ENCODE results near the gene LSM12.
A peak's percentile ranks its signal among the peaks of the same experiment; 100 is the strongest.

LSM12 gene

DNA sequence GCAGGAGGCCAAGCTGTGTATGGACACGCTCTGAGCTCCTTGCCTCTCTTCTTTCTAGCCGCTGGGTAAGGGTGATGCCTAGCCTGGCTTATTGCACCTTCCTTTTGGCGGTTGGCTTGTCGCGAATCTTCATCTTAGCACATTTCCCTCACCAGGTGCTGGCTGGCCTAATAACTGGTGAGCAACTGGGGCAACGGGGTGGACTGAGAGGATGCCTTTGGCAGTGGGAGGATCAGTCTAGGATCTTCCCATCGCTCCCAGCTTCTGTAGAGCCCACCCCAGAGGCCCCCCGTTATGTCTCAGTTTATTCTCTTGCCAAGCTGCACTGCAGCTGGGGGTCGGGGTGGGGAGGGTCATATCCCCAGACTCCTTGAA is 8.4 kb upstream of the LSM12 start:
- TF ChIP-seq ZNF830 (tag by site-specific recombination; IDR thresholded peaks at IDR 0.05; ENCODE audit: low read depth) (no peak), GLIS1 (tag by site-specific recombination; IDR thresholded peaks at IDR 0.05) (no peak), ZNF10 (tag by site-specific recombination; IDR thresholded peaks at IDR 0.05) (0 out of 2 replicates have a peak, but pooled peaks have one; percentile 31)
- TF ChIP-seq, protein P1, sequence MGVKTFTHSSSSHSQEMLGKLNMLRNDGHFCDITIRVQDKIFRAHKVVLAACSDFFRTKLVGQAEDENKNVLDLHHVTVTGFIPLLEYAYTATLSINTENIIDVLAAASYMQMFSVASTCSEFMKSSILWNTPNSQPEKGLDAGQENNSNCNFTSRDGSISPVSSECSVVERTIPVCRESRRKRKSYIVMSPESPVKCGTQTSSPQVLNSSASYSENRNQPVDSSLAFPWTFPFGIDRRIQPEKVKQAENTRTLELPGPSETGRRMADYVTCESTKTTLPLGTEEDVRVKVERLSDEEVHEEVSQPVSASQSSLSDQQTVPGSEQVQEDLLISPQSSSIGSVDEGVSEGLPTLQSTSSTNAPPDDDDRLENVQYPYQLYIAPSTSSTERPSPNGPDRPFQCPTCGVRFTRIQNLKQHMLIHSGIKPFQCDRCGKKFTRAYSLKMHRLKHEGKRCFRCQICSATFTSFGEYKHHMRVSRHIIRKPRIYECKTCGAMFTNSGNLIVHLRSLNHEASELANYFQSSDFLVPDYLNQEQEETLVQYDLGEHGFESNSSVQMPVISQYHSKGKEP (tag by site-specific recombination; IDR thresholded peaks at IDR 0.05) = no peak
- H3K4me1 ChIP-seq (ENCODE audit: control insufficient read depth, insufficient read depth, low read length) = peaks cover 16% of the 10 kb centered on the region
- ChIA-PET CTCF (interaction anchor here (1.0 to 1.5 kb wide), 5 partner anchors 9 to 41 kb away, joined by 3 to 8 read pairs (median 4); no protein-coding TSS in a partner anchor), POLR2A (interaction anchor here (0.6 to 2.9 kb wide), 4 partner anchors 8 to 93 kb away, joined by 3 to 13 read pairs (median 4); no protein-coding TSS in a partner anchor)
- no peaks in the 10 kb centered on the region for H3K9me3 ChIP-seq (ENCODE audit: control insufficient read depth, insufficient read depth, low read depth, low read length)
- H3K36me3 ChIP-seq (ENCODE audit: control insufficient read depth in 2 of 2, insufficient read depth in 1 of 2, low read length in 2 of 2) = peaks cover 6 to 65% of the 10 kb centered on the region in 2 experiments
- no peak overlapping the region for H3K4me3 ChIP-seq (ENCODE audit: low read depth, low read length)
- no peak overlapping the region for H3K27ac ChIP-seq (ENCODE audit: extremely low read depth, low read depth, low read length)

DNA sequence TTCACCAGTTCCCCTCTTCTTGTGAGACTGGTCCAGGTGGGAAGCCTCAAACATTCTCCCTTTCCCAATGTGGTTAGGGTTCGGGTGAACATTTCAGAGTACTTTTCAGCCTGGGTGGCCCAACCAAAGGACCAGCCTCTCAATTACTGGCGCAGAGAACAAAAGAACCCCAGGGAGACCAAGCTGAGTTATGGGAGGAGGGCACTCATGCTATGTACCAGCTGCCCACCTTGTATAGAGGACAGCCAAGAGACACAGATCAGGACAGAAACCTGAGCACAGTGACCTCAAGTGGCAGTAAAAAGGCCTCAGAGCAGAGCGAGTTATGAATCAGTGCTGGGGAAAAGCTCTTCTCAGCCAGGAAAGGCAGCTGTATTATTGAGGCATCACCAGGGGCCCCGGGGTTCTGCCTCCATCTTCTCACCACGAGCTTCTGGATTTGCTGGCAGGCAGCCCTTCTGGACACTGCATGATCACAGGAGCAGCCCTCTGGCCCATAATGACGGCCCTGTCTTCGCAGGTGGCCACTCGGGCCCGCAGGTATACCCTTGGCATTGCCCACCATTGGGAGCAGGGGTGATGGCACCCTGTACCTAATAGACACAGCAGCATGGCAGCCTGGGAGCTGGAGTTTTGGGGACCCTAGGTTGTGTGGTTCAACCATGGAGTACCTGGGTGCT is 7.9 kb upstream of the LSM12 start:
- H3K9me3 ChIP-seq (ENCODE audit: control insufficient read depth, insufficient read depth, low read depth, low read length) = no peaks in the 10 kb centered on the region
- no peak overlapping the region for H3K27ac ChIP-seq (ENCODE audit: extremely low read depth, low read depth, low read length)
- POLR2A ChIA-PET = interaction anchor here (0.6 to 2.9 kb wide), 4 partner anchors 9 to 94 kb away, joined by 3 to 13 read pairs (median 4); no protein-coding TSS in a partner anchor
- H3K36me3 ChIP-seq (ENCODE audit: control insufficient read depth in 2 of 2, insufficient read depth in 1 of 2, low read length in 2 of 2) = peaks cover 6 to 62% of the 10 kb centered on the region in 2 experiments
- TF ChIP-seq ZNF37A (tag by site-specific recombination; IDR thresholded peaks at IDR 0.05) (no peak), ZBTB20 (tag by site-specific recombination; IDR thresholded peaks at IDR 0.05) (peak; percentile 60), ZNF600 (tag by site-specific recombination; IDR thresholded peaks at IDR 0.05) (no peak), ZNF121 (tag by site-specific recombination; IDR thresholded peaks at IDR 0.05) (no peak), SETDB1 (IDR thresholded peaks at IDR 0.05; ENCODE audit: insufficient read length, low read length) (no peak), FEZF1 (tag by site-specific recombination; IDR thresholded peaks at IDR 0.05) (0 out of 2 replicates have a peak, but pooled peaks have one; percentile 13), ZNF366 (tag by site-specific recombination; conservative IDR thresholded peaks at IDR 0.05) (no peak)
- no peak overlapping the region for H3K4me3 ChIP-seq (ENCODE audit: low read depth, low read length)
- CTCF ChIA-PET = interaction anchor here (1.0 to 2.1 kb wide), 6 partner anchors 9 to 42 kb away, joined by 3 to 20 read pairs (median 4); no protein-coding TSS in a partner anchor
- H3K4me1 ChIP-seq (ENCODE audit: control insufficient read depth, insufficient read depth, low read length) = peaks cover 18% of the 10 kb centered on the region

DNA sequence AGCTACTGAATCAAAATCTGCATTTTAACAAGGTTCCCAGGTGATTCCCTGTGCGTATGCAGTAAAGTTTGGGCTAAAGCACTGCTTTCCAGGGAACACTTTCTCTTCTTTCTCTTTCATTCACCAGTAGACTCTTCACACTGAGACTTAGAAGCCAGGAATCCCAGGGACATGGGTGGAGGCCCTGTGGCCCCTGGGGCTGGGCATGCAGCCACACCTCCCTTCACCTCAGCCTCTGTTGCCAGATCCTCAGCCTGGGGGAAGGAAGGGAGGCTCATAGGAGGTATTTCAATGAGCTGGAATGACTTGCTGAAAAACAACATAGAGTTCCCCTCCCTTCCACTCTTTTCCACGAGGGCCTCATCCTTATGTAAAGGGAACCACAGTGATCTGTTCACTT is 5.3 kb upstream of the LSM12 start:
- H3K9me3 ChIP-seq (ENCODE audit: control insufficient read depth, insufficient read depth, low read depth, low read length) = no peaks in the 10 kb centered on the region
- peak overlapping the region; percentile 50 for H3K4me3 ChIP-seq (ENCODE audit: low read depth, low read length)
- CTCF ChIA-PET = interaction anchor here (0.5 to 2.7 kb wide), 5 partner anchors 16 to 1251 kb away, joined by 3 to 10 read pairs (median 3); no protein-coding TSS in a partner anchor
- peaks cover 18% of the 10 kb centered on the region for H3K4me1 ChIP-seq (ENCODE audit: control insufficient read depth, insufficient read depth, low read length)
- TF ChIP-seq KLF1 (tag by site-specific recombination; IDR thresholded peaks at IDR 0.05) = peak; percentile 68
- TF ChIP-seq ZNF830 (tag by site-specific recombination; IDR thresholded peaks at IDR 0.05; ENCODE audit: low read depth) = no peak
- TF ChIP-seq, protein P2, sequence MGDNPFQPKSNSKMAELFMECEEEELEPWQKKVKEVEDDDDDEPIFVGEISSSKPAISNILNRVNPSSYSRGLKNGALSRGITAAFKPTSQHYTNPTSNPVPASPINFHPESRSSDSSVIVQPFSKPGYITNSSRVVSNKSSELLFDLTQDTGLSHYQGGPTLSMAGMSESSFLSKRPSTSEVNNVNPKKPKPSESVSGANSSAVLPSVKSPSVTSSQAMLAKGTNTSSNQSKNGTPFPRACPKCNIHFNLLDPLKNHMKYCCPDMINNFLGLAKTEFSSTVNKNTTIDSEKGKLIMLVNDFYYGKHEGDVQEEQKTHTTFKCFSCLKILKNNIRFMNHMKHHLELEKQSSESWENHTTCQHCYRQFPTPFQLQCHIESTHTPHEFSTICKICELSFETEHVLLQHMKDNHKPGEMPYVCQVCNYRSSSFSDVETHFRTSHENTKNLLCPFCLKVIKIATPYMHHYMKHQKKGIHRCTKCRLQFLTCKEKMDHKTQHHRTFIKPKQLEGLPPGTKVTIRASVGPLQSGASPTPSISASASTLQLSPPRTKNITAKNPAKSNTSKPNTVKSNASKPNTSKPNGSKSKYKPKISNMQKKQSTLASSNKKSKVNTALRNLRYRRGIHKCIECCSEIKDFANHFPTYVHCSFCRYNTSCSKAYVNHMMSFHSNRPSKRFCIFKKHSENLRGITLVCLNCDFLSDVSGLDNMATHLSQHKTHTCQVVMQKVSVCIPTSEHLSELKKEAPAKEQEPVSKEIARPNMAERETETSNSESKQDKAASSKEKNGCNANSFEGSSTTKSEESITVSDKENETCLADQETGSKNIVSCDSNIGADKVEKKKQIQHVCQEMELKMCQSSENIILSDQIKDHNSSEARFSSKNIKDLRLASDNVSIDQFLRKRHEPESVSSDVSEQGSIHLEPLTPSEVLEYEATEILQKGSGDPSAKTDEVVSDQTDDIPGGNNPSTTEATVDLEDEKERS (tag by site-specific recombination; IDR thresholded peaks at IDR 0.05) = no peak
- peak; percentile 71 for TF ChIP-seq PRDM1 (tag by site-specific recombination; IDR thresholded peaks at IDR 0.05)
- 0 out of 2 replicates have a peak, but pooled peaks have one; percentile 35 for TF ChIP-seq WT1 (tag by site-specific recombination; IDR thresholded peaks at IDR 0.05)
- TF ChIP-seq ZBTB20 (tag by site-specific recombination; IDR thresholded peaks at IDR 0.05) = no peak; the same call in 1 of the 2 replicates
- TF ChIP-seq, protein P3, sequence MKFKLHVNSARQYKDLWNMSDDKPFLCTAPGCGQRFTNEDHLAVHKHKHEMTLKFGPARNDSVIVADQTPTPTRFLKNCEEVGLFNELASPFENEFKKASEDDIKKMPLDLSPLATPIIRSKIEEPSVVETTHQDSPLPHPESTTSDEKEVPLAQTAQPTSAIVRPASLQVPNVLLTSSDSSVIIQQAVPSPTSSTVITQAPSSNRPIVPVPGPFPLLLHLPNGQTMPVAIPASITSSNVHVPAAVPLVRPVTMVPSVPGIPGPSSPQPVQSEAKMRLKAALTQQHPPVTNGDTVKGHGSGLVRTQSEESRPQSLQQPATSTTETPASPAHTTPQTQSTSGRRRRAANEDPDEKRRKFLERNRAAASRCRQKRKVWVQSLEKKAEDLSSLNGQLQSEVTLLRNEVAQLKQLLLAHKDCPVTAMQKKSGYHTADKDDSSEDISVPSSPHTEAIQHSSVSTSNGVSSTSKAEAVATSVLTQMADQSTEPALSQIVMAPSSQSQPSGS (tag by site-specific recombination; IDR thresholded peaks at IDR 0.05; ENCODE audit: low read depth) = no peak
- TF ChIP-seq ZSCAN16 (tag by site-specific recombination; IDR thresholded peaks at IDR 0.05) = no peak; the same call in 1 of the 2 replicates
- 0 out of 2 replicates have a peak, but pooled peaks have one; percentile 50 for TF ChIP-seq ZBTB48 (tag by site-specific recombination; IDR thresholded peaks at IDR 0.05)
- H3K27ac ChIP-seq (ENCODE audit: extremely low read depth, low read depth, low read length) = peak overlapping the region; percentile 97
- H3K36me3 ChIP-seq (ENCODE audit: control insufficient read depth in 2 of 2, insufficient read depth in 1 of 2, low read length in 2 of 2) = peaks cover 6 to 38% of the 10 kb centered on the region in 2 experiments
- POLR2A ChIA-PET = interaction anchor here (0.6 to 1.6 kb wide), 3 partner anchors 14 to 74 kb away, joined by 3 to 10 read pairs (median 4); no protein-coding TSS in a partner anchor

All from HEK293 (cell line).